C4-2B (cell line): Measurements from ENCODE around the gene ABHD13.

Experiments
- H3K27ac ChIP-seq: fragments of 450-650 bp; 2 replicates; pipeline ENCODE4 v1.5.1; 2017
- ZFX ChIP-seq: fragments of 450-650 bp; IDR thresholded peaks from 2 replicates; pipeline ENCODE4 v1.6.1; 2017
- TF ChIP-seq, protein P1 (sequence below): fragments of 450-650 bp; conservative IDR thresholded peaks from 2 replicates; pipeline ENCODE4 v1.5.1; 2017; ENCODE audit warnings: mild to moderate bottlenecking

Gene ABHD13

DNA sequence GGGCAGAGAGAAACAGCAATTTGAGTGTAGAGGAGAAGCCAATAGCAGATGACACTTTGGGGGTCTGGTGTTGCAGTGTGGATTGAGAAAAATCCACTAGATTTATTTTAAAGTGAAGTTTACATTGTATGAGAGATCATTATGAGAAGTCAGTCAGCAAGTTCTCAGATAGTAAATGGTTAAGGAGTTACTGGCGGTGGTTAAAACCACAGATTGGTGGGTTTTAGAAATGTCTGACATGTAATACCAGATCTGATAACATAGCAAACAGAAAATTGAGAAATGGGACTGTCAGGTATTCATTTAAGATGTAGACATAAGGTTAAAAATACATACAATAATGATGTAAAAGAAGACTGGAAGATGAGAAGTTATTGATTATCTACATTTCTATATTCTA is 7.2 kb downstream of the ABHD13 start:
- no peak for TF ChIP-seq ZFX
- TF ChIP-seq, protein P1, sequence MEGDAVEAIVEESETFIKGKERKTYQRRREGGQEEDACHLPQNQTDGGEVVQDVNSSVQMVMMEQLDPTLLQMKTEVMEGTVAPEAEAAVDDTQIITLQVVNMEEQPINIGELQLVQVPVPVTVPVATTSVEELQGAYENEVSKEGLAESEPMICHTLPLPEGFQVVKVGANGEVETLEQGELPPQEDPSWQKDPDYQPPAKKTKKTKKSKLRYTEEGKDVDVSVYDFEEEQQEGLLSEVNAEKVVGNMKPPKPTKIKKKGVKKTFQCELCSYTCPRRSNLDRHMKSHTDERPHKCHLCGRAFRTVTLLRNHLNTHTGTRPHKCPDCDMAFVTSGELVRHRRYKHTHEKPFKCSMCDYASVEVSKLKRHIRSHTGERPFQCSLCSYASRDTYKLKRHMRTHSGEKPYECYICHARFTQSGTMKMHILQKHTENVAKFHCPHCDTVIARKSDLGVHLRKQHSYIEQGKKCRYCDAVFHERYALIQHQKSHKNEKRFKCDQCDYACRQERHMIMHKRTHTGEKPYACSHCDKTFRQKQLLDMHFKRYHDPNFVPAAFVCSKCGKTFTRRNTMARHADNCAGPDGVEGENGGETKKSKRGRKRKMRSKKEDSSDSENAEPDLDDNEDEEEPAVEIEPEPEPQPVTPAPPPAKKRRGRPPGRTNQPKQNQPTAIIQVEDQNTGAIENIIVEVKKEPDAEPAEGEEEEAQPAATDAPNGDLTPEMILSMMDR = no peak
- no peak overlapping the region for H3K27ac ChIP-seq

GRCh38 chr13:108226184-108226583 is 8.0 kb downstream of the ABHD13 start:
- H3K27ac ChIP-seq = no peak overlapping the region
- TF ChIP-seq, protein P1 = no peak
- no peak for TF ChIP-seq ZFX

GRCh38 chr13:108227651-108228272 is 9.6 kb downstream of the ABHD13 start:
- H3K27ac ChIP-seq = no peak overlapping the region
- no peak for TF ChIP-seq ZFX
- TF ChIP-seq, protein P1 = peak; percentile 82

GRCh38 chr13:108230377-108230776 is 12.2 kb downstream of the ABHD13 start:
- TF ChIP-seq, protein P1 = no peak
- no peak for TF ChIP-seq ZFX
- H3K27ac ChIP-seq = no peak overlapping the region

DNA sequence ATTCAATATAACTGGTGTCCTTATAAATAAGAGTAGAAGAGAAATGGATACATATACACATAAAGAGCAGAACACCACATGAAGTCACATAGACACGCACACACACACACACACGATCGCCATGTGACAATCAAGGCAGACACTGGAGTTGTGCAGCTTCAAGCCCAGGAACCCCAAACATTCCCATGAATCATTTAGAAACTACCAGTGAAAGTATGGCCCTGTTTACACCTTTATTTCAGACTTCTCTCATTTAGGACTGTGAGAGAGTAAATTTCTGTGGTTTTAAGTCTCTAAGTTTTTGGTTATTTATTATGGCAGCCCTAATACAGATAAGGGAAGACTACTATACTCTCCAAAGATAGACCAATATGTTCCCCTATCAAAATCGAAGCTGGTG is 31.0 kb downstream of the ABHD13 start:
- H3K27ac ChIP-seq = no peak overlapping the region
- TF ChIP-seq, protein P1 = no peak
- TF ChIP-seq ZFX = no peak

DNA sequence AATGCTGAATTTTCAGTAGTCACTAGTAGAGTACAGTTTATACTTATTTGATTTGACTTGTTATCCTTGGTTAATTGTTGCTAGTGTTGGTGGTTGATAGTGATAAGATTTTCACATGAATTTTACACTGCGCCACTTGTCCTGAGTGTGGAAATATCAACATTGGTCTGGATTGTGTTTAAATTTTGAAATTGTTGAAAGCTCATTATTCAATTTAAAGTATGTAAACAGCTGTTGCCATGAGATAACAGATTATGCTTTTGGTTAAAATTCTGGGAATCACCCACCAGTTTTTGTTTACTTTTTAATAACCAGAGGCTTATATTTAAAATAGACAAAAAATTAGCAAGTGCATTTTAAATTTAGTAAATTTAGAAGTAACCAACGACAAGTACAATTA is 39.1 kb downstream of the ABHD13 start:
- no peak overlapping the region for H3K27ac ChIP-seq
- no peak for TF ChIP-seq ZFX
- TF ChIP-seq, protein P1 = no peak

DNA sequence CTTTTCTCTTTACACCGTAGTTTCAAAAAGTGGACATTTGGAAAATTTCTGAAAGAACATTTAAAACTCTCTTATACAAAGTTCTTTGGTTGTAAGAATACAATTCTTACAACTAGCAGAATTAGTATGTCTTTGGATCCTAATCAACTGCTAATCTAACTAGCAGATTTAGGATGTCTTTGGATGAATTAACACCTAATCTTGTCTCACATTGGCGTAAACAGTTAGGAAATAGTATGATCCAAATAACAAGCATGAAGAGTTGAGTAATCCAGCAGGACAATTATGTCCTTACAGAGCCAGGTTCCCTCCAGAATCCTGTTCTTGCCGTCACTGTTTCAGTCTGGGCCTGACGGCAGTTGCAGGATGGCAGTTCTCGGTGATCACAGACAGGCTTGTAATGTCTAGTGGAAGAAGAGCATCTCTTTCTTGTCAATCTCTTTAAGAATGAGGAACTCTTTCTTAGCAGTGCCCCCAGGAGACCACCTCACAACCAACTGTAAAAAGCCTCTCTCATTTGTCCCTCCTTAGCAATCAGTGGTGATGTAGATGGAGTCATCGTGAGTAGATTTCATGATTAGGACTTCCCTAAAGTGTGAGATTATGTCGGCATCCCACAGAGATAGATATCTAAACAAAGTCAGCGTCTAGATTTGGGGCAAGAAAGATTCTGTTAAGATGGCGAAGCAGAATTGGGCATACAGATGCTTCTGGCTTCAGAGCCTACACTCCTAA is 45.6 kb downstream of the ABHD13 start:
- no peak overlapping the region for H3K27ac ChIP-seq
- TF ChIP-seq ZFX = no peak
- TF ChIP-seq, protein P1 = no peak
